ENCODE measurements around the gene MOGAT2. TPM values are rescaled to one million over a fixed set of nuclear protein-coding genes. Genes with fewer than 3 reads are reported as not detected.

Gene MOGAT2
- total and polyA plus RNA-seq, 2 of the 13 experiments (the other 11 are each of a cell fraction or from before 2014, with no cell fraction given), result 27.2 to 27.8 TPM

GRCh38 chr11:75734491-75735180 lies 17.0 kb downstream of the MOGAT2 start (continued):
- no peak for TF ChIP-seq GLMP (CRISPR knock-in tag; IDR thresholded peaks at IDR 0.05; ENCODE audit: borderline replicate concordance)
- no peak for TF ChIP-seq ZMYM2 (CRISPR knock-in tag; IDR thresholded peaks at IDR 0.05)
- TF ChIP-seq NFE2 (CRISPR knock-in tag; IDR thresholded peaks at IDR 0.05), result no peak
- TF ChIP-seq, protein P1, sequence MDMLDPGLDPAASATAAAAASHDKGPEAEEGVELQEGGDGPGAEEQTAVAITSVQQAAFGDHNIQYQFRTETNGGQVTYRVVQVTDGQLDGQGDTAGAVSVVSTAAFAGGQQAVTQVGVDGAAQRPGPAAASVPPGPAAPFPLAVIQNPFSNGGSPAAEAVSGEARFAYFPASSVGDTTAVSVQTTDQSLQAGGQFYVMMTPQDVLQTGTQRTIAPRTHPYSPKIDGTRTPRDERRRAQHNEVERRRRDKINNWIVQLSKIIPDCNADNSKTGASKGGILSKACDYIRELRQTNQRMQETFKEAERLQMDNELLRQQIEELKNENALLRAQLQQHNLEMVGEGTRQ (IDR thresholded peaks at IDR 0.05; ENCODE audit: low read depth, low read length), result no peak
- TF ChIP-seq, protein P1 (CRISPR knock-in tag; IDR thresholded peaks at IDR 0.05; ENCODE audit: borderline replicate concordance), result 0 out of 2 replicates have a peak, but pooled peaks have one; percentile 27
- no peak for TF ChIP-seq PRPF4 (IDR thresholded peaks at IDR 0.05; ENCODE audit: low read depth, low read length, poor library complexity, severe bottlenecking)
- TF ChIP-seq ZNF709 (CRISPR knock-in tag; IDR thresholded peaks at IDR 0.05), result no peak
- TF ChIP-seq NONO (IDR thresholded peaks at IDR 0.05), result no peak
- peak; percentile 56; the same call in 1 of the 2 replicates for TF ChIP-seq NONO (CRISPR knock-in tag; conservative IDR thresholded peaks at IDR 0.05)
- TF ChIP-seq ONECUT2 (CRISPR knock-in tag; IDR thresholded peaks at IDR 0.05), result no peak
- TF ChIP-seq ZNF207 (IDR thresholded peaks at IDR 0.05; ENCODE audit: borderline replicate concordance), result no peak
- TF ChIP-seq SMARCC2 (IDR thresholded peaks at IDR 0.05), result no peak
- TF ChIP-seq ZBTB25 (CRISPR knock-in tag; IDR thresholded peaks at IDR 0.05), result no peak
- TF ChIP-seq NFKBIZ (CRISPR knock-in tag; IDR thresholded peaks at IDR 0.05), result no peak
- TF ChIP-seq, protein P2, sequence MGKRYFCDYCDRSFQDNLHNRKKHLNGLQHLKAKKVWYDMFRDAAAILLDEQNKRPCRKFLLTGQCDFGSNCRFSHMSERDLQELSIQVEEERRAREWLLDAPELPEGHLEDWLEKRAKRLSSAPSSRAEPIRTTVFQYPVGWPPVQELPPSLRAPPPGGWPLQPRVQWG (CRISPR knock-in tag; IDR thresholded peaks at IDR 0.05; ENCODE audit: borderline replicate concordance, low read depth), result no peak
- TF ChIP-seq, protein P3, sequence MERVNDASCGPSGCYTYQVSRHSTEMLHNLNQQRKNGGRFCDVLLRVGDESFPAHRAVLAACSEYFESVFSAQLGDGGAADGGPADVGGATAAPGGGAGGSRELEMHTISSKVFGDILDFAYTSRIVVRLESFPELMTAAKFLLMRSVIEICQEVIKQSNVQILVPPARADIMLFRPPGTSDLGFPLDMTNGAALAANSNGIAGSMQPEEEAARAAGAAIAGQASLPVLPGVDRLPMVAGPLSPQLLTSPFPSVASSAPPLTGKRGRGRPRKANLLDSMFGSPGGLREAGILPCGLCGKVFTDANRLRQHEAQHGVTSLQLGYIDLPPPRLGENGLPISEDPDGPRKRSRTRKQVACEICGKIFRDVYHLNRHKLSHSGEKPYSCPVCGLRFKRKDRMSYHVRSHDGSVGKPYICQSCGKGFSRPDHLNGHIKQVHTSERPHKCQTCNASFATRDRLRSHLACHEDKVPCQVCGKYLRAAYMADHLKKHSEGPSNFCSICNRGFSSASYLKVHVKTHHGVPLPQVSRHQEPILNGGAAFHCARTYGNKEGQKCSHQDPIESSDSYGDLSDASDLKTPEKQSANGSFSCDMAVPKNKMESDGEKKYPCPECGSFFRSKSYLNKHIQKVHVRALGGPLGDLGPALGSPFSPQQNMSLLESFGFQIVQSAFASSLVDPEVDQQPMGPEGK (CRISPR knock-in tag; IDR thresholded peaks at IDR 0.05), result no peak
- no peak for TF ChIP-seq FOXO1 (CRISPR knock-in tag; IDR thresholded peaks at IDR 0.05)
- no peak for TF ChIP-seq ZBTB42 (CRISPR knock-in tag; IDR thresholded peaks at IDR 0.05)
- TF ChIP-seq, protein P4, sequence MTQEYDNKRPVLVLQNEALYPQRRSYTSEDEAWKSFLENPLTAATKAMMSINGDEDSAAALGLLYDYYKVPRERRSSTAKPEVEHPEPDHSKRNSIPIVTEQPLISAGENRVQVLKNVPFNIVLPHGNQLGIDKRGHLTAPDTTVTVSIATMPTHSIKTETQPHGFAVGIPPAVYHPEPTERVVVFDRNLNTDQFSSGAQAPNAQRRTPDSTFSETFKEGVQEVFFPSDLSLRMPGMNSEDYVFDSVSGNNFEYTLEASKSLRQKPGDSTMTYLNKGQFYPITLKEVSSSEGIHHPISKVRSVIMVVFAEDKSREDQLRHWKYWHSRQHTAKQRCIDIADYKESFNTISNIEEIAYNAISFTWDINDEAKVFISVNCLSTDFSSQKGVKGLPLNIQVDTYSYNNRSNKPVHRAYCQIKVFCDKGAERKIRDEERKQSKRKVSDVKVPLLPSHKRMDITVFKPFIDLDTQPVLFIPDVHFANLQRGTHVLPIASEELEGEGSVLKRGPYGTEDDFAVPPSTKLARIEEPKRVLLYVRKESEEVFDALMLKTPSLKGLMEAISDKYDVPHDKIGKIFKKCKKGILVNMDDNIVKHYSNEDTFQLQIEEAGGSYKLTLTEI (CRISPR knock-in tag; conservative IDR thresholded peaks at IDR 0.05), result no peak
